HUES6 (cell line): ENCODE data around the gene ESYT1.

Source experiments
- H3K27ac ChIP-seq: 2 replicates; pipeline ENCODE4 v1.7.0; 2013; ENCODE audit warnings: low read depth, mild to moderate bottlenecking, low read length, inconsistent platforms
- H3K27me3 ChIP-seq: 2 replicates; pipeline ENCODE4 v1.6.1; 2013; ENCODE audit warnings: low read length; ENCODE audit not compliant: control insufficient read depth, insufficient read depth
- H3K36me3 ChIP-seq: 2 replicates; pipeline ENCODE4 v1.6.1; 2013; ENCODE audit warnings: low read length; ENCODE audit not compliant: control insufficient read depth, insufficient read depth
- H3K4me1 ChIP-seq: 2 replicates; pipeline ENCODE4 v1.6.1; 2013; ENCODE audit warnings: low read length; ENCODE audit not compliant: control insufficient read depth, insufficient read depth
- H3K4me3 ChIP-seq: 2 replicates; pipeline ENCODE4 v1.5.1; 2013; ENCODE audit warnings: low read depth, low read length
- H3K9ac ChIP-seq: one replicate; pipeline ENCODE4 v1.6.1; 2013; ENCODE audit warnings: mild to moderate bottlenecking, low read length
- H3K9me3 ChIP-seq: 2 replicates; pipeline ENCODE4 v1.6.1; 2013; ENCODE audit warnings: low read depth, low read length; ENCODE audit not compliant: control insufficient read depth, insufficient read depth

Gene ESYT1

GRCh38 chr12:56084958-56085543, 43.0 kb upstream of the ESYT1 start:
- Histone ChIP-seq H3K9me3 (no peaks in the 10 kb centered on the region), H3K4me1 (peaks cover 20% of the 10 kb centered on the region), H3K4me3 (no peak overlapping the region), H3K9ac (no peak overlapping the region), H3K27ac (no peak overlapping the region), H3K27me3 (peaks cover 6% of the 10 kb centered on the region; the same call in 1 of the 2 replicates), H3K36me3 (peaks cover 52% of the 10 kb centered on the region)

- Histone ChIP-seq H3K27me3 (no peaks in the 10 kb centered on the region; the same call in 1 of the 2 replicates), H3K27ac (no peak overlapping the region), H3K36me3 (peaks cover 57% of the 10 kb centered on the region)
These were observed 42.0 kb upstream of the ESYT1 start for GRCh38 chr12:56086096-56086495.

DNA sequence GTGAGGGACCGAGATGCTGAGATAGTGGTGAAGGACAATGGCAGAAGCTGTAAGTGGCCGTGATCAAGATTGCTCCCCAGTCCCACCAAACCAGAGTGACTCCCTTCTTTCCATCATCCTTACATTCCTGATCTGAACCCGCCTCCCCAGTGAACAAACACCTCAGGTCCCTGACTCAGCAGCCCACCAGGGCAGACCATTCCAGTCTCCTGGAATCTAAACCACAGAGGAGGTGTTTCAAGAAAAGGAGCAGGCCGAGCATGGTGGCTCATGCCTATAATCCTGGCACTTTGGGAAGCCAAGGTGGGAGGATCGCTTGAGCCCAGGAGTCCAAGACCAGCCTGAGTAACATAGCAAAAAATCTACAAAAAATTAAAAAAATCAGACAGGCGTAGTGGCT, 41.5 kb upstream of the ESYT1 start:
- no peak overlapping the region for H3K27ac ChIP-seq
- H3K4me3 ChIP-seq = no peak overlapping the region
- peaks cover 61% of the 10 kb centered on the region for H3K36me3 ChIP-seq
- H3K9me3 ChIP-seq = no peaks in the 10 kb centered on the region
- H3K4me1 ChIP-seq = peaks cover 11% of the 10 kb centered on the region
- H3K27me3 ChIP-seq = no peaks in the 10 kb centered on the region; the same call in 1 of the 2 replicates
- H3K9ac ChIP-seq = peak overlapping the region; percentile 12

More at GRCh38 chr12:56086096-56086495, 42.0 kb upstream of the ESYT1 start:
- Histone ChIP-seq H3K9ac (no peak overlapping the region), H3K4me1 (peaks cover 16% of the 10 kb centered on the region), H3K4me3 (no peak overlapping the region), H3K9me3 (no peaks in the 10 kb centered on the region)

DNA sequence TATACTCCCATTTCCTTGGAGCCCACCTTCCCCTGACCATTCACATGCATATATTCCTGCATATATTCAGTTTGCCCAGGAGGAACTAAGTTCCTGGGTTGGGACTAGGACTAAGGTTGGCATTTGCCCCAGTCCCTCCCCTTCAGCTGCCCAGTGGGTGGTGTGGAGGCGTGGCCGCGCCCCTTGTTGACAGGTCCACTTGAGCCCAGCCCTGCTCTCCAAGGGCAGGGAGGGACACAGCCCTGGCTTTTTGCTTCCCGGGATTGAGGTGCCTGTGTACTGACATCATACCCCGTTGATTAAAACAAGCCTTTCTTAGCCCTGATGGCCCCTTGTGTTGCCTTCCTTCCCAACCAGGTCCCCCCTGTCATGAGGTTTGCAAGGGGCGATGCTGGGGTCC, 40.8 kb upstream of the ESYT1 start:
- Histone ChIP-seq H3K9ac (no peak overlapping the region), H3K9me3 (no peaks in the 10 kb centered on the region), H3K27ac (no peak overlapping the region)

GRCh38 chr12:56097738-56098137, 30.3 kb upstream of the ESYT1 start:
- H3K36me3 ChIP-seq = peaks cover 91% of the 10 kb centered on the region
- no peak overlapping the region for H3K27ac ChIP-seq
- no peaks in the 10 kb centered on the region for H3K9me3 ChIP-seq
- H3K4me1 ChIP-seq = no peaks in the 10 kb centered on the region
- H3K9ac ChIP-seq = no peak overlapping the region
- no peaks in the 10 kb centered on the region for H3K27me3 ChIP-seq
- H3K4me3 ChIP-seq = no peak overlapping the region

More for the DNA sequence above, 40.8 kb upstream of the ESYT1 start:
- peaks cover 5% of the 10 kb centered on the region for H3K4me1 ChIP-seq
- H3K4me3 ChIP-seq = no peak overlapping the region
- peaks cover 64% of the 10 kb centered on the region for H3K36me3 ChIP-seq
- no peaks in the 10 kb centered on the region for H3K27me3 ChIP-seq

DNA sequence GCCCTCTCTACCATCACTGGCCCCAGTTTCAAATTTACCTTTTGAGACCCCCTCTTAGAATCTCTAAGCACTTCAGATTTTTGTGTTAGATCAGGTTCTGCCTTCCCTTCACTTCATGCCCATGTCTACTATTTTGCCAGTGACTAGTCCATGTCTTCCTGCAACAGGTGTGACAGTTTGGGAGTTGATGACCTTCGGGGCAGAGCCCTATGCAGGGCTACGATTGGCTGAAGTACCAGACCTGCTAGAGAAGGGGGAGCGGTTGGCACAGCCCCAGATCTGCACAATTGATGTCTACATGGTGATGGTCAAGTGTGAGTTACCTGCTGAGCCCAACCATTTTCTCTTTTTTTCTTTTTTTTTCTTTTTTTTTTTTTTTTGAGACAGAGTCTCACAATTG, 29.5 kb upstream of the ESYT1 start:
- Histone ChIP-seq H3K36me3 (peaks cover 82% of the 10 kb centered on the region), H3K27ac (no peak overlapping the region), H3K9me3 (no peaks in the 10 kb centered on the region), H3K4me3 (no peak overlapping the region), H3K9ac (no peak overlapping the region), H3K27me3 (no peaks in the 10 kb centered on the region), H3K4me1 (peaks cover 4% of the 10 kb centered on the region; the same call in 1 of the 2 replicates)

DNA sequence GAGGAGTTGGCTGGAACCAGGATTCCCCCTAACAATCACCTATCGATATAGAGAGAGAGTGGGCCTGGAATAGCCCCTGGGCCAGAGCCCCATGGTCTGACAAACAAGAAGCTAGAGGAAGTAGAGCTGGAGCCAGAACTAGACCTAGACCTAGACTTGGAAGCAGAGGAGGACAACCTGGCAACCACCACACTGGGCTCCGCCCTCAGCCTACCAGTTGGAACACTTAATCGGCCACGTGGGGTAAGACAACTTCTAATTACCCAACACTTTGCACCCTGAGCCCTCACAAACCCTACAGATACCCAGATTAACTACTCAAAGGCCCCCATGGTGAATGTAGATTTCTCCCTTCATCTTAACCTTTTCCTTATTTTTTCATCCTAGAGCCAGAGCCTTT, 28.3 kb upstream of the ESYT1 start:
- peaks cover 75% of the 10 kb centered on the region for H3K36me3 ChIP-seq
- H3K27me3 ChIP-seq = no peaks in the 10 kb centered on the region

DNA sequence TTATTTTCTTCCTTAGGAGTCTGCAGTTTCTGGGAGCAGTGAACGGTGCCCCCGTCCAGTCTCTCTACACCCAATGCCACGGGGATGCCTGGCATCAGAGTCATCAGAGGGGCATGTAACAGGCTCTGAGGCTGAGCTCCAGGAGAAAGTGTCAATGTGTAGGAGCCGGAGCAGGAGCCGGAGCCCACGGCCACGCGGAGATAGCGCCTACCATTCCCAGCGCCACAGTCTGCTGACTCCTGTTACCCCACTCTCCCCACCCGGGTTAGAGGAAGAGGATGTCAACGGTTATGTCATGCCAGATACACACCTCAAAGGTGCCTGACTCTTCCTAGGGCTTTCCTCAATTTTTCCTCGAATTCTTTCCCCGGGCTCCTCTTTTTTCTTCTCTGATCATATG, 27.0 kb upstream of the ESYT1 start:
- Histone ChIP-seq H3K27me3 (no peaks in the 10 kb centered on the region), H3K9ac (no peak overlapping the region), H3K27ac (no peak overlapping the region), H3K4me1 (peaks cover 12% of the 10 kb centered on the region), H3K9me3 (no peaks in the 10 kb centered on the region), H3K36me3 (peaks cover 69% of the 10 kb centered on the region), H3K4me3 (no peak overlapping the region)

More for the DNA sequence above, 28.3 kb upstream of the ESYT1 start:
- H3K27ac ChIP-seq = no peak overlapping the region
- H3K4me3 ChIP-seq = no peak overlapping the region
- H3K4me1 ChIP-seq = peaks cover 4% of the 10 kb centered on the region; the same call in 1 of the 2 replicates
- no peaks in the 10 kb centered on the region for H3K9me3 ChIP-seq
- no peak overlapping the region for H3K9ac ChIP-seq

GRCh38 chr12:56102683-56103065, 25.4 kb upstream of the ESYT1 start:
- no peak overlapping the region for H3K4me3 ChIP-seq
- no peak overlapping the region for H3K27ac ChIP-seq
- H3K27me3 ChIP-seq = no peaks in the 10 kb centered on the region
- no peaks in the 10 kb centered on the region for H3K9me3 ChIP-seq
- H3K36me3 ChIP-seq = peaks cover 69% of the 10 kb centered on the region
- peaks cover 16% of the 10 kb centered on the region for H3K4me1 ChIP-seq
- no peak overlapping the region for H3K9ac ChIP-seq

DNA sequence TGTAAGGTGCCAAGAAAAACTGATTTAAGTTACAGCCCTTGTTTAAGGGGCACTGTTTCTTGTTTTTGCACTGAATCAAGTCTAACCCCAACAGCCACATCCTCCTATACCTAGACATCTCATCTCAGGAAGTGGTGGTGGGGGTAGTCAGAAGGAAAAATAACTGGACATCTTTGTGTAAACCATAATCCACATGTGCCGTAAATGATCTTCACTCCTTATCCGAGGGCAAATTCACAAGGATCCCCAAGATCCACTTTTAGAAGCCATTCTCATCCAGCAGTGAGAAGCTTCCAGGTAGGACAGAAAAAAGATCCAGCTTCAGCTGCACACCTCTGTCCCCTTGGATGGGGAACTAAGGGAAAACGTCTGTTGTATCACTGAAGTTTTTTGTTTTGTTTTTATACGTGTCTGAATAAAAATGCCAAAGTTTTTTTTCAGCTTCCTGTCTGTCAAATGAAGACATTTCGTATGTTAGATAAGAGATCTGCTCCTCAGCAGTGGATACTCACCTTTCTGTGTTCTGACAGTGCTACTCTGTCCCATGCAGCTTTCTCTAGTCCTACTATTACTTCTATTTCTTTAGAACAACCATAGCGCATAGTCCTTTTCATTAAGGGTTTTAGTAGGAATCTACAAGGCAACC, 24.9 kb upstream of the ESYT1 start:
- H3K27me3 ChIP-seq = no peaks in the 10 kb centered on the region
- peaks cover 16% of the 10 kb centered on the region for H3K4me1 ChIP-seq
- peaks cover 71% of the 10 kb centered on the region for H3K36me3 ChIP-seq
- no peaks in the 10 kb centered on the region for H3K9me3 ChIP-seq
- H3K27ac ChIP-seq = no peak overlapping the region
- peak overlapping the region; percentile 81 for H3K9ac ChIP-seq
- H3K4me3 ChIP-seq = peak overlapping the region; percentile 96

DNA sequence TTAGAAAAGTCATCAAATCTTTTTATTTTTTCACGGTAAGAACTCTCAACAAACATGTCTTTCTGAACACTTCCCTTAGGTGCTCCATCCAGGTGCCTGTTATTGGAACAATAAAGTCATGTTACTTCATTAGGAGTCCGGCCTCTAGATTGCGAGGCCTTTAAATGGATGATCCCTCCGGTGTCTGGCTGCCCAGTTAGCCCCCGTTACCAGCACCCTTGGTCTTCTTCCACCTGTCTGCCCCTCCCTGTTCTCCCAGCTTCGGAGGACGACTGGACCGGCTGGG, 24.3 kb upstream of the ESYT1 start:
- Histone ChIP-seq H3K27me3 (no peaks in the 10 kb centered on the region), H3K36me3 (peaks cover 71% of the 10 kb centered on the region), H3K9me3 (no peaks in the 10 kb centered on the region), H3K27ac (no peak overlapping the region), H3K9ac (peak overlapping the region; percentile 81), H3K4me3 (peak overlapping the region; percentile 96), H3K4me1 (peaks cover 16% of the 10 kb centered on the region)
